Measurements from ENCODE around the gene COPA.

COPA gene

DNA sequence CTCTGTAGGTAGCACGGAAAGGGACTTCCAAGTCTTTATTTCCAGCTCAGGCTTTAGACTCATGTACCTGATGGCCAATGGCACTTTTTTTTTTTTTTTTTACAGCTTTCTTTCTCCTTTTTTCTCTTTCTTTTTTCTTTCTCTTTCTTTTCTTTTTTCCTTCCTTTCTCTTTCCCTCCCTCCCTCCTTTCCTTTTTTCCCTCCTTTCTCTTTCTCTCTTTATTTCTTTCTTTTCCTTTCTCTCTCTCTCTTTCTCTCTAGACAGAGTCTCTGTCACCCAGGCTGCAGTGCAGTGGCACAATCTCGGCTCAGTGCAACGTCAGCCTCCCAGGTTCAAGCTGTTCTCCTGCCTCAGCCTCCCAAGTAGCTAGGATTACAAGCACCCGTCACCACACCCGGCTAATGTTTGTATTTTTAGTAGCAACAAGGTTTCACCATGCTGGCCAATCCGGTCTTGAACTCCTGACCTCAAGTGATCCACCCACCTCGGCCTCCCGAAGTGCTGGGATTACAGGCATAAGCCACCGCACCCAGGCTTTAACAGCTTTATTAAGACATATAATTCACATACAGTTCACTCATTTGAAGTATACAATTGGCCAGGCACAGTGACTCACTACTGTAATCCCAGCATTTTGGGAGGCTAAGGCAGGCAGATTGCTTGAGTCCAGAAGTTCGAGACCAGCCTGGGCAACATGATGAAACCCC lies 75.6 kb downstream of the COPA start:
- no peak overlapping the region for H3K4me3 ChIP-seq (ENCODE audit: low read length)
- DNase-seq (ENCODE audit: low read depth) = no peak
- TF ChIP-seq CTCF (conservative IDR thresholded peaks at IDR 0.05; ENCODE audit: low read depth, low read length) = no peak

DNA sequence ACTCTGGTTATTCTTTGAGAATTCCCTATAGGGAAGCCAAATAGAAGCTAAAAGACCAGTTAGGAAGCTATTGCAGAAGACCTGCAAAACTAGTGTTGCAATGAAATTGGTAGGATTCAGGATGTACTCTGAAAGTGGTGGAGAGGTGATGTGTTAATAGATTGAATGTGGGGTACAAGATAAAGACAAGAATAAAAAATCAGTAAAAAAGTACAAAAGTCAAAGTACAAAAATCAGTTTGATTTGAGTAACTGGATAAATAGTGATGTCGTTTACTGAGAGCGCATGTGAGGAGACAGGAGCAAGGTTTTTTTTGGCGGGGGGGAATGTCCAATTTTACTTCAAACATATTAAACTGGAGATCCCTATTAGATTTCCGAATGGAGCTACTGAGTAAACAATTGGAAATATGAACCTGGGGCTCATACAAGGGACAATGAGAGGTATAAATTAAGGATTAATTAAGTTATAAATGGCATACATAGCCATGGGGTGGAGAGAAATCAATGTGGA lies 78.2 kb downstream of the COPA start:
- no peak for TF ChIP-seq CTCF (conservative IDR thresholded peaks at IDR 0.05; ENCODE audit: low read depth, low read length)
- DNase-seq (ENCODE audit: low read depth) = no peak
- no peak overlapping the region for H3K4me3 ChIP-seq (ENCODE audit: low read length)

GRCh38 chr1:160261893-160262794 lies 80.9 kb downstream of the COPA start, which contains the start of gene DCAF8:
Gene DCAF8, minus strand, starts transcription at chr1:160262549. Its CDS starts 18,541 bp downstream, at chr1:160244008.
- peak; percentile 92 for DNase-seq (ENCODE audit: low read depth)
- peak within 1 kb of the TSS; percentile 99 for H3K4me3 ChIP-seq (ENCODE audit: low read length)
- no peak for TF ChIP-seq CTCF (conservative IDR thresholded peaks at IDR 0.05; ENCODE audit: low read depth, low read length)

DNA sequence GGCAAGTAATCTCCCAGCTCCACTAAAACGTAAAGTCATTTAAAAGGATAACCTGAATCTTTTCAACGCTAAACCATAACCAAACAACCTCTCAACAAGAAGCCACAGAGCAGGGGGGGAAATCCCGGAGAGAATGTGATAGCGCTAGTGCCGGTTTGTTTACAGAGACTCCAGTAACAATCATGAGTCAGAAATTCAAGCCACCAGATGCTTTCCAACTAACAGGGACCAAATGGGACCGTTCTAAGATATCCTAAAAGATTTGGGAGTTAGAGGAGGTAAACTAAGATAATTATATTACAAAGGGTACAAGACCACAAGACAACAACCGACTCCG lies 81.5 kb downstream of the COPA start:
- DNase-seq (ENCODE audit: low read depth) = no peak
- peak overlapping the region; percentile 99 for H3K4me3 ChIP-seq (ENCODE audit: low read length)
- no peak for TF ChIP-seq CTCF (conservative IDR thresholded peaks at IDR 0.05; ENCODE audit: low read depth, low read length)

- peak; percentile 76 for DNase-seq (ENCODE audit: low read depth)
- TF ChIP-seq CTCF (conservative IDR thresholded peaks at IDR 0.05; ENCODE audit: low read depth, low read length) = no peak
- peak overlapping the region; percentile 99 for H3K4me3 ChIP-seq (ENCODE audit: low read length)
These were observed 82.4 kb downstream of the COPA start for GRCh38 chr1:160260406-160261382.

DNA sequence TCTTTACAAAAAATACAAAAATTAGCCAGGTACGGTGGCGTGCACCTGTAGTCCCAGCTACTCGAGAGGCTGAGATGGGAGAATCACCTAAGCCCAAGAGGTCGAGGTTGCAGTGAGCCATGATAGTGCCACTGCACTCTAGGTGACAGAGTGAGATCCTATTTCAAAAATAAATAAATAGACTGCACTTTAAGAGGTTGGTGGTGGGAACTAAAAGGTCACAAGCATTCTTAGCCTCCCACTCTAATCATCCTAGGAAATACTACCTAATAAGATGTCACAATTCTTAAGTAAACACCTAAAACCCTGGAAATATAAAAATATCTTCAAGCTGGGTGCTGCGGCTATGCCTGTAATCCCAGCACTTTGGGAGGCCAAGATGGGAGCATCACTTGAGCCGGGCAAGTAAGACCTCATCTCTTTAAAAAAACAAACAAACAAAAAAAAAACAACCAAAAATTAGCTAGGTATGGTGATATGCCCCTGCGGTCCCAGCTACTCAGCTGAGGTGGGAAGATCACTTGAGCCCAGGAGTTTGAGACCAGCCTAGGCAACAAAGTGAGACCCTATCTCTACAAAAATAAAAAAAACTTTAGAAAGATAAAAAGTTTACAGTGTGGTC lies 84.8 kb downstream of the COPA start:
- DNase-seq (ENCODE audit: low read depth) = no peak
- no peak for TF ChIP-seq CTCF (conservative IDR thresholded peaks at IDR 0.05; ENCODE audit: low read depth, low read length)
- no peak overlapping the region for H3K4me3 ChIP-seq (ENCODE audit: low read length)

Measured in retinal pigment epithelial cell (primary cell).